HFF-Myc (cell line): ENCODE measurements around the gene PRPS1.
"Not testable (repeated sequence)": the region's sequence is repeated elsewhere in the genome, so short reads cannot be mapped to it uniquely, and the experiment has no call there.

ENCODE experiments used
- DNase-seq: peaks from one replicate; pipeline ENCODE4 v3.0.0-alpha.2; 2011; ENCODE audit warnings: low read depth; ENCODE audit errors: extremely low read depth
- H3K4me3 ChIP-seq: replicated peaks from 2 replicates; pipeline ENCODE4 v1.5.1; 2011; ENCODE audit warnings: low read depth, mild to moderate bottlenecking, control low read depth, low read length
- CTCF ChIP-seq: IDR thresholded peaks from 2 replicates; pipeline ENCODE4 v1.5.1; 2012; ENCODE audit warnings: mild to moderate bottlenecking, low read depth, low read length, control low read depth; ENCODE audit errors: missing control alignments

The PRPS1 gene

GRCh38 chrX:107684956-107685385 is 56.7 kb downstream of the PRPS1 start:
- no peak overlapping the region for H3K4me3 ChIP-seq
- no peak for TF ChIP-seq CTCF
- peak; percentile 51 for DNase-seq

GRCh38 chrX:107685586-107685985 is 57.3 kb downstream of the PRPS1 start:
- H3K4me3 ChIP-seq, DNase-seq: not testable (repeated sequence)

GRCh38 chrX:107686026-107686425 is 57.7 kb downstream of the PRPS1 start:
- no peak overlapping the region for H3K4me3 ChIP-seq
- DNase-seq = no peak
- TF ChIP-seq CTCF = no peak

GRCh38 chrX:107686792-107687191 is 58.5 kb downstream of the PRPS1 start:
- TF ChIP-seq CTCF = no peak
- no peak overlapping the region for H3K4me3 ChIP-seq
- DNase-seq = no peak

- TF ChIP-seq CTCF = no peak
- H3K4me3 ChIP-seq = no peak overlapping the region
- DNase-seq = no peak
Observed at GRCh38 chrX:107687445-107687844, 59.1 kb downstream of the PRPS1 start.

GRCh38 chrX:107691024-107691448 is 62.7 kb downstream of the PRPS1 start:
- no peak for DNase-seq
- TF ChIP-seq CTCF = no peak
- H3K4me3 ChIP-seq = no peak overlapping the region

GRCh38 chrX:107699616-107700015 is 71.3 kb downstream of the PRPS1 start:
- H3K4me3 ChIP-seq = no peak overlapping the region
- no peak for DNase-seq
- no peak for TF ChIP-seq CTCF
